GM19023 (cell line): Measurements from ENCODE around the gene PSMD9.

ENCODE experiments used
- ATAC-seq: cut with Tn5 transposase; IDR thresholded peaks from one replicate; pipeline ENCODE4 v1.9.1; 2021; ENCODE audit warnings: mild to moderate bottlenecking, moderate library complexity; ENCODE audit not compliant: unreplicated experiment

PSMD9 gene

GRCh38 chr12:121949648-121950397, 61.2 kb downstream of the PSMD9 start:
- ATAC-seq: no peak

GRCh38 chr12:121953117-121953692, 64.6 kb downstream of the PSMD9 start:
- ATAC-seq: no peak

GRCh38 chr12:121953695-121954094, 65.1 kb downstream of the PSMD9 start:
- ATAC-seq: no peak

- ATAC-seq: no peak
These were observed 67.0 kb downstream of the PSMD9 start for GRCh38 chr12:121955258-121956237.

GRCh38 chr12:121957861-121958515, 69.4 kb downstream of the PSMD9 start:
- no peak for ATAC-seq

GRCh38 chr12:121958541-121959240, 70.1 kb downstream of the PSMD9 start:
- no peak for ATAC-seq

- no peak for ATAC-seq
These were observed 72.0 kb downstream of the PSMD9 start for GRCh38 chr12:121960541-121960940.

GRCh38 chr12:121961195-121961879, 72.7 kb downstream of the PSMD9 start:
- ATAC-seq: no peak

GRCh38 chr12:121963341-121964018, 74.9 kb downstream of the PSMD9 start:
- ATAC-seq: no peak

- ATAC-seq: no peak
These were observed 76.4 kb downstream of the PSMD9 start for GRCh38 chr12:121964813-121965643.

- ATAC-seq: no peak
These were observed 78.4 kb downstream of the PSMD9 start for GRCh38 chr12:121966959-121967358.
